Peyer's patch (tissue), 4 donors: ENCODE measurements around the gene CDC27.

Source experiments
- CTCF ChIP-seq, 6 experiments: fragments of 450-650 bp in 4 of 6; fragments of 200-600 bp in 2 of 6; sonication (generic) in 1 of 6; IDR thresholded peaks; one replicate each; pipeline ENCODE4 v1.5.1; 2017 to 2019; ENCODE audit warnings: antibody characterized with exemption in 6 of 6, mild to moderate bottlenecking in 3 of 6, moderate library complexity in 1 of 6
- POLR2A ChIP-seq, 2 donors: fragments of 450-650 bp; IDR thresholded peaks; one replicate each; pipeline ENCODE4 v1.5.1; 2017; ENCODE audit warnings: antibody characterized with exemption in 2 of 2, mild to moderate bottlenecking in 2 of 2, moderate library complexity in 2 of 2

GRCh38 chr17:47232465-47232864 is 43.4 kb upstream of the CDC27 start:
- TF ChIP-seq CTCF (IDR thresholded peaks at IDR 0.05) (no peak), POLR2A (IDR thresholded peaks at IDR 0.05) (no peak)
